Mesenchymal stem cell (in vitro differentiated cells and primary cell): Measurements from ENCODE around the gene VMP1.
"Not testable (repeated sequence)": the region's sequence is repeated elsewhere in the genome, so short reads cannot be mapped to it uniquely, and the experiment has no call there.

Source experiments
- DNase-seq: peaks from one replicate; pipeline ENCODE4 v3.0.0-alpha.2; 2013
- H2AFZ ChIP-seq: one replicate; pipeline ENCODE4 v1.6.1; 2013; ENCODE audit warnings: low read depth, mild to moderate bottlenecking, control low read depth, inconsistent platforms, low read length, moderate library complexity
- H2AK5ac ChIP-seq: 2 replicates; pipeline ENCODE4 v1.6.1; 2013; ENCODE audit warnings: low read length, moderate library complexity, mild to moderate bottlenecking, inconsistent platforms; ENCODE audit not compliant: severe bottlenecking
- H2BK120ac ChIP-seq: one replicate; pipeline ENCODE4 v1.6.1; 2013; ENCODE audit warnings: low read depth, mild to moderate bottlenecking, inconsistent platforms, low read length, moderate library complexity
- H2BK12ac ChIP-seq, 2 experiments: one replicate each; pipeline ENCODE4 v1.6.1; 2013; ENCODE audit warnings: inconsistent platforms in 2 of 2, low read length in 2 of 2, mild to moderate bottlenecking in 2 of 2, moderate library complexity in 2 of 2, control low read depth in 1 of 2
- H2BK15ac ChIP-seq: one replicate; pipeline ENCODE4 v1.6.1; 2013; ENCODE audit warnings: mild to moderate bottlenecking, low read depth, inconsistent platforms; ENCODE audit not compliant: poor library complexity, severe bottlenecking
- H2BK5ac ChIP-seq: 2 replicates; pipeline ENCODE4 v1.6.1; 2013; ENCODE audit warnings: low read depth, mild to moderate bottlenecking, low read length, control low read depth, inconsistent platforms; ENCODE audit not compliant: poor library complexity, severe bottlenecking
- H3K14ac ChIP-seq, 2 experiments: one replicate each; pipeline ENCODE4 v1.6.1; 2013; ENCODE audit warnings: inconsistent platforms in 2 of 2, low read length in 2 of 2, control low read depth in 1 of 2, mild to moderate bottlenecking in 1 of 2, moderate library complexity in 1 of 2
- H3K18ac ChIP-seq, 2 experiments: one replicate each; pipeline ENCODE4 v1.6.1; 2013; ENCODE audit warnings: inconsistent platforms in 2 of 2, low read length in 2 of 2, control low read depth in 1 of 2, low read depth in 1 of 2, mild to moderate bottlenecking in 1 of 2
- H3K23ac ChIP-seq, 2 experiments: one replicate each; pipeline ENCODE4 v1.6.1; 2013; ENCODE audit warnings: inconsistent platforms in 2 of 2, low read length in 2 of 2, mild to moderate bottlenecking in 2 of 2, moderate library complexity in 2 of 2, control low read depth in 1 of 2
- H3K27ac ChIP-seq: 2 replicates; pipeline ENCODE4 v1.5.1; 2013; ENCODE audit warnings: mild to moderate bottlenecking, moderate library complexity, low read length, control low read depth, inconsistent platforms; ENCODE audit not compliant: poor library complexity, severe bottlenecking
- H3K27me3 ChIP-seq, 2 experiments: 2 replicates each; pipeline versions ENCODE4 v1.6.1 to v1.7.0; 2013; ENCODE audit warnings: low read length in 2 of 2, mild to moderate bottlenecking in 2 of 2, moderate library complexity in 2 of 2, control low read depth in 1 of 2, inconsistent platforms in 1 of 2; ENCODE audit not compliant: control insufficient read depth in 1 of 2, insufficient read depth in 1 of 2
- H3K36me3 ChIP-seq, 2 experiments: 2 replicates each; pipeline versions ENCODE4 v1.6.1 to v1.7.0; 2013; ENCODE audit warnings: low read length in 2 of 2, control low read depth in 1 of 2, inconsistent platforms in 1 of 2, low read depth in 1 of 2, mild to moderate bottlenecking in 1 of 2; ENCODE audit not compliant: insufficient read depth in 2 of 2, control insufficient read depth in 1 of 2
- H3K4ac ChIP-seq, 2 experiments: one replicate each; pipeline ENCODE4 v1.6.1; 2013; ENCODE audit warnings: inconsistent platforms in 2 of 2, low read length in 2 of 2, mild to moderate bottlenecking in 2 of 2, moderate library complexity in 2 of 2, control low read depth in 1 of 2, low read depth in 1 of 2
- H3K4me1 ChIP-seq: 2 replicates; pipeline ENCODE4 v1.6.1; 2013; ENCODE audit warnings: low read depth, low read length, control low read depth; ENCODE audit not compliant: control insufficient read depth, insufficient read depth
- H3K4me2 ChIP-seq: 2 replicates; pipeline ENCODE4 v1.6.1; 2013; ENCODE audit warnings: low read length, mild to moderate bottlenecking, inconsistent platforms; ENCODE audit not compliant: poor library complexity, severe bottlenecking
- H3K4me3 ChIP-seq, 2 experiments: 2 replicates each; pipeline versions ENCODE4 v1.5.1 to v1.7.0; 2013; ENCODE audit warnings: low read length in 2 of 2, mild to moderate bottlenecking in 2 of 2, control low read depth in 1 of 2, low read depth in 1 of 2; ENCODE audit not compliant: insufficient read depth in 1 of 2
- H3K79me1 ChIP-seq: replicated peaks from 2 replicates; pipeline ENCODE4 v1.6.1; 2013; ENCODE audit warnings: mild to moderate bottlenecking, control low read depth, low read length, inconsistent platforms; ENCODE audit not compliant: poor library complexity, severe bottlenecking
- H3K9ac ChIP-seq: 2 replicates; pipeline ENCODE4 v1.7.0; 2013; ENCODE audit warnings: mild to moderate bottlenecking, low read length, moderate library complexity
- H3K9me3 ChIP-seq: 2 replicates; pipeline ENCODE4 v1.7.0; 2013; ENCODE audit warnings: mild to moderate bottlenecking, low read length; ENCODE audit not compliant: control insufficient read depth
- H4K8ac ChIP-seq: one replicate; pipeline ENCODE4 v1.6.1; 2013; ENCODE audit warnings: inconsistent platforms, mild to moderate bottlenecking, low read length, moderate library complexity
- H4K91ac ChIP-seq: one replicate; pipeline ENCODE4 v1.6.1; 2013; ENCODE audit warnings: mild to moderate bottlenecking, low read length, inconsistent platforms
- WGBS: methylation state at CpG from one replicate; pipeline ENCODE4 v1.1.7; 2013; ENCODE audit warnings: mixed read lengths; 5-methylcytosine and 5-hydroxymethylcytosine counted together

VMP1 gene

GRCh38 chr17:59804901-59805465, 97.5 kb downstream of the VMP1 start:
- peak overlapping the region; percentile 90 for H3K9ac ChIP-seq
- no peaks in the 10 kb centered on the region for H3K9me3 ChIP-seq
- no peak overlapping the region for H2AFZ ChIP-seq
- WGBS, result 82% methylated on average over 6 of the region's 6 CpGs
- H3K4me2 ChIP-seq, result no peak overlapping the region
- DNase-seq, result no peak
- H2AK5ac ChIP-seq, result no peak overlapping the region
- H3K79me1 ChIP-seq, result peaks cover 3% of the 10 kb centered on the region
- H3K36me3 ChIP-seq, result no peaks in the 10 kb centered on the region
- peak overlapping the region in 1 of 2 experiments; percentile 37 for H3K4ac ChIP-seq
- H2BK12ac ChIP-seq, result no peak overlapping the region
- H3K23ac ChIP-seq, result no peak overlapping the region
- no peak overlapping the region for H2BK120ac ChIP-seq
- peak overlapping the region in 1 of 2 experiments; percentile 34 for H3K4me3 ChIP-seq
- no peak overlapping the region for H3K27ac ChIP-seq
- H3K4me1 ChIP-seq, result no peaks in the 10 kb centered on the region
- H4K8ac ChIP-seq, result no peak overlapping the region
- no peak overlapping the region for H2BK5ac ChIP-seq
- no peak overlapping the region for H3K14ac ChIP-seq
- H3K27me3 ChIP-seq, result no peaks in the 10 kb centered on the region
- no peak overlapping the region for H4K91ac ChIP-seq
- no peak overlapping the region for H2BK15ac ChIP-seq
- no peak overlapping the region for H3K18ac ChIP-seq

- not testable (repeated sequence) for H2AK5ac ChIP-seq, H3K18ac ChIP-seq, DNase-seq, H3K14ac ChIP-seq, H3K27me3 ChIP-seq, H3K27ac ChIP-seq, H3K4me2 ChIP-seq, H2BK12ac ChIP-seq, H3K4me3 ChIP-seq, H2AFZ ChIP-seq, H3K4me1 ChIP-seq, H4K91ac ChIP-seq, H3K23ac ChIP-seq, H2BK15ac ChIP-seq, H3K36me3 ChIP-seq, H4K8ac ChIP-seq, H2BK5ac ChIP-seq, H3K9me3 ChIP-seq, H3K79me1 ChIP-seq, H2BK120ac ChIP-seq, H3K4ac ChIP-seq
- H3K9ac ChIP-seq, result peak overlapping the region; percentile 90
- WGBS, result 100% methylated on average over 6 of the region's 6 CpGs
Measured at GRCh38 chr17:59806322-59806721, 98.9 kb downstream of the VMP1 start.

GRCh38 chr17:59807892-59808509, 100.5 kb downstream of the VMP1 start:
- Histone ChIP-seq H2BK120ac (no peak overlapping the region), H2BK15ac (no peak overlapping the region), H3K9ac (peak overlapping the region; percentile 73), H3K27ac (no peak overlapping the region), H4K91ac (no peak overlapping the region), H4K8ac (no peak overlapping the region), H3K9me3 (no peaks in the 10 kb centered on the region), H3K4me3 (peak overlapping the region in 1 of 2 experiments; percentile 7), H3K4me2 (no peak overlapping the region), H3K79me1 (peaks cover 3% of the 10 kb centered on the region), H2AFZ (no peak overlapping the region), H2BK5ac (no peak overlapping the region), H3K4me1 (peaks cover 2% of the 10 kb centered on the region), H2BK12ac (no peak overlapping the region), H3K4ac (no peak overlapping the region), H3K18ac (no peak overlapping the region), H3K27me3 (no peaks in the 10 kb centered on the region), H3K23ac (no peak overlapping the region), H3K14ac (no peak overlapping the region), H3K36me3 (peaks cover 2 to 13% of the 10 kb centered on the region in 2 experiments), H2AK5ac (no peak overlapping the region)
- 81% methylated on average over 3 of the region's 4 CpGs for WGBS
- DNase-seq, result no peak

GRCh38 chr17:59810894-59811153, 103.4 kb downstream of the VMP1 start:
- Histone ChIP-seq H2AK5ac (no peak overlapping the region), H3K27ac (no peak overlapping the region), H3K4me3 (no peak overlapping the region), H3K23ac (no peak overlapping the region), H3K27me3 (no peaks in the 10 kb centered on the region), H2BK120ac (no peak overlapping the region), H2BK15ac (no peak overlapping the region), H3K4ac (no peak overlapping the region), H2AFZ (no peak overlapping the region), H3K14ac (no peak overlapping the region), H3K79me1 (peaks cover 3% of the 10 kb centered on the region), H3K36me3 (peaks cover 2 to 24% of the 10 kb centered on the region in 2 experiments), H2BK12ac (no peak overlapping the region), H3K4me1 (peaks cover 4% of the 10 kb centered on the region), H3K9me3 (no peaks in the 10 kb centered on the region), H3K9ac (peak overlapping the region; percentile 60), H3K4me2 (no peak overlapping the region), H3K18ac (no peak overlapping the region), H2BK5ac (no peak overlapping the region), H4K8ac (no peak overlapping the region), H4K91ac (no peak overlapping the region)
- WGBS, result no CpG with 5 or more reads among the region's 1 CpG
- DNase-seq, result no peak
